Measurements from ENCODE around the gene IL4.
A peak's percentile ranks its signal among the peaks of the same experiment; 100 is the strongest.

The IL4 gene

GRCh38 chr5:132658381-132659302 lies 15.1 kb upstream of the IL4 start:
- no peak for DNase-seq

GRCh38 chr5:132659598-132660493 lies 13.9 kb upstream of the IL4 start:
- no peak for DNase-seq

- DNase-seq = peak; percentile 51
Observed at GRCh38 chr5:132661231-132662003, 12.4 kb upstream of the IL4 start.

DNA sequence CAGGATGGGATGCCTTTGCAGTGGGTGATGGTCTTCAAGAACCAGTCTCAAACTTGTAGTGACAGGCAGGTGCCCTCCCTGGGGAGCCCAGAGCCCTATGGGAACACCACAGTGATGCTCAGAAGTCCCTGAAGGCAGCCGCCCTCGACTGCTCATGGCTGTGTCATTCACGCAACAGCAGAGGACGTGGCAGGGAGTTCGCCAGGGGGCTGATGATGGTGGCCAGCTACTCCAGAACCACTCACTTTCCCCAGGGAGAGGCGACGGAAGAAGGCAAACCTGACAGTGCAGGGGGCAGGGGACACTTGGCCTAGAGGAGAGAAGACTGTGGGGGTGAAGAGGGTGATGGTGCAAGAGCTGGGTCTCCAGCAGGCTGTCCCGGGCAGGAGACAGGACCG lies 11.8 kb upstream of the IL4 start:
- DNase-seq = peak; percentile 38

GRCh38 chr5:132662925-132663770 lies 10.6 kb upstream of the IL4 start:
- peak; percentile 71 for DNase-seq

- DNase-seq = peak; percentile 46
Observed at GRCh38 chr5:132663771-132664695, 9.8 kb upstream of the IL4 start.

DNA sequence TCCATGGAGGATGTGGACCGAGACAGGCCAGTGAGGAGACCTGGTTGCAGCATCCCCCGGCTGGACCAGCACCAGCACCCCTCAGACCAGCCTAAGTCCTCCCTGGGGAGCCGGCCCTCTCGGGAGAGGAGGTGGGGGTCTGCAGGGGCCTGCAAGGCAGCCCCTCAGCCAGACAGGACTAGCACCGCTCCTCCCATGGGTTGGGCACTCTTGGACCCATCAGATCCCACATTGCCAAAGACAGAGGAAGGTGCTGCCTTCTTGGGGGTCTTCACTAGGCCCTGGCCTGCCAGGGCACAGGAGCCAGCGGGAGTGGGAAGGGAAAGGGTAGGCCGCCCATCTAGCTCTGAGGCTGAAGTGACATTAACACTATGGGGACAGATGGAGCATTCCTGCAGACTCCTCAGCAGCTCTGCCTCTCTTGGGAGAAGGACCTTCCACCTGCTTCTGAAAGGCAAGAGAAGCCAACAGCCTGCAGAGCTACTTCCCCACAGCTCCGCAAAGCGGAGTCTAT lies 9.0 kb upstream of the IL4 start:
- DNase-seq = no peak

DNA sequence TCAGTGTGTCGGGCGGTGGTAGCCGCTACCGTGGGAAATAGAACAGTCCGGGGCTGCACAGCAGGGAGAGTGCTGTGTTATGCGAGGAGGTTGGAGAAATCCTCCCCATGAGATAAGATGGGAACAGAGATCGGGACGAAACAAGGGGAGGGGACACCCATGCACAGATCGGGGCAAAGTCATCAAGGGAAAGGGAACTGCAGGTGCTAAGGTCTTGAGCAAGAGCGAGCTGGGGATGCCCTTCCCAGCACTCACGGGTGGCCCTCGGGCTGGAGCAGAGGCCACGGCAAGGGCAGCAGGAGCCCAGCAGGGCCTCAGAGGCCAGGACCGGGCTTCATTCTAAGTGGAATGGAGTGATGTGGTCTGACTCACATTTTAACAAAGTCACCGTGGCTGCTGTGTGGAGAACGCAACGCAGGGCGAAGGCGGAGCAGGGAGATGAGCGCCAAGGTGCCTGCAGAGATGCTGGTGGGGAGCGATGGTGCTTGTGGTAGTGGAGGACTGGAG lies 8.2 kb upstream of the IL4 start:
- DNase-seq = no peak

- no peak for DNase-seq
Observed at GRCh38 chr5:132666310-132667123, 7.3 kb upstream of the IL4 start.

DNA sequence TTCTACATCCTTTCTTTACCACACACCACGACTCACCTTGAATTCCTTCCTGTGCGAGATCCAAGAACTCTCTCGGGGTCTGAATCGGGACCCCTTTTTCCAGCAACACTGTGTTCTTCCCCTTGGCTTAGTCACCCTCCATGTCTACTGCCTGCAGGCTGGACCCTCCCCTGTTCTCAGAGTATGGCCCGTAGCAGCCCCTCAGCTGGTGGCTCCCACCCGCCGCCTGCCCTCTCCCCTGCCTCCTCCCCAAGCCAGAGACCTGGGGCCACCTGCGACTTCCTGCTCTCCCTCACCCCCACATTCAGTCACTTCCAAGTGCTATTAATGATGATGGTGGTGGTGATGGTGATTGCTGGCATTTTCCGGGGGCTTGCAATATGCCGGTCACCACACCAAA lies 6.5 kb upstream of the IL4 start:
- no peak for DNase-seq

- no peak for DNase-seq
Observed at GRCh38 chr5:132667761-132668705, 5.8 kb upstream of the IL4 start.

DNA sequence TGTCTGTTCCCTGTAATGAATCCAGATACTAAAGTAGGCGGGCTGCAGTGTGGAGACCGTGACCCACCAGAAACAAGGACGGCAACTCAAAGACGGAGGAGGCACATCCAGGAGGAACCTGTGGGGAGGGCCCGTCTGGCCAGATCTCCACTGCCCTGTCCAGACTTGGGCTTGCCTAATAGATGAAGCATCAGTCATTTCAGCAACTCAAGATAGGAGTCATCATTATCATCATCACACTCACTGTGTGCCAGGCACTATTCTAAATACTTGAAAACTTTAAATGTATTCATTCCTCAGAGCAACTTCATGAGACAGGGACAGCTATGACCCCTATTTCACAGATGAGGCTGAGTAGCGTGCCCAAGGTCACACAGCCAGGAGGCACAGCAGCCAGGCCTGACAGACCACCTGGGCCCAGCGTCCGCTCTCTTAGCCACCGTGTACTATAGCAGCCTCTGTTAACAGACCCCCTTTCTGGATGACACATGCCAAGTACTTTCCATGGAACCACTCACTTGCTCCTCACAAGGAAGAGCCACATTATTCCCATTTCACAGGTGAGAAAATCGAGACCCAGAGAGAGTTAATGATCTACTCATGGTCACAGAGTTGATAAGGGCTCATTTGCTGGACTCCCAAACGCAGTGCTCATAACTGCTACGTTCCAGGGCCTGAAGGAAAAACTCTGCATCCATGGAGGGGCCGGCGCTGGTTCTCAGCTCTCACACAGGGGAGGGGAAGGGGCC lies 4.9 kb upstream of the IL4 start:
- no peak for DNase-seq

GRCh38 chr5:132669455-132669820 lies 4.4 kb upstream of the IL4 start:
- DNase-seq = no peak

- DNase-seq = no peak
Observed at GRCh38 chr5:132669966-132670882, 3.6 kb upstream of the IL4 start.

DNA sequence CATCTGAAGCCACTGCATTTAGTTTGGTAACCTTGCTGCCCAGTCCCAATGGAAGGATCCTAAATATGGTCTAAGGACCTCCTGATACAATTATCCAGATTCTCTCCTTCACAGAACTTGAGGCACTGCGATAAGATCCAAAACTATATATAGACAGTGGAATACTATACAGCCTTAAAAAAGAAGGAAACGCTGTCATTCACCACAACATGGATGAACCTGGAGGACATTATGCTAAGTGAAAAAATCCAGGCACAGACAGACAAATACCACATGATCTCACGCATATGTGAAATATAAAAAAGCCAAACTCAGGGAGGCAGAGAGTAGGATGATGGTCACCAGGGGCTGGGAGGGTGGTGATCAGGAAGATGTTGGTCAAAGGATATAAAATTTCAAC lies 2.8 kb upstream of the IL4 start:
- no peak for DNase-seq

DNA sequence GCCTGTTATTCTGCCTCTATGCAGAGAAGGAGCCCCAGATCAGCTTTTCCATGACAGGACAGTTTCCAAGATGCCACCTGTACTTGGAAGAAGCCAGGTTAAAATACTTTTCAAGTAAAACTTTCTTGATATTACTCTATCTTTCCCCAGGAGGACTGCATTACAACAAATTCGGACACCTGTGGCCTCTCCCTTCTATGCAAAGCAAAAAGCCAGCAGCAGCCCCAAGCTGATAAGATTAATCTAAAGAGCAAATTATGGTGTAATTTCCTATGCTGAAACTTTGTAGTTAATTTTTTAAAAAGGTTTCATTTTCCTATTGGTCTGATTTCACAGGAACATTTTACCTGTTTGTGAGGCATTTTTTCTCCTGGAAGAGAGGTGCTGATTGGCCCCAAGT lies 301 bp upstream of the IL4 start:
- no peak for DNase-seq
